ENCODE measurements around the gene MSMB.
"Not testable (repeated sequence)": the region's sequence is repeated elsewhere in the genome, so short reads cannot be mapped to it uniquely, and the experiment has no call there.

MSMB gene

DNA sequence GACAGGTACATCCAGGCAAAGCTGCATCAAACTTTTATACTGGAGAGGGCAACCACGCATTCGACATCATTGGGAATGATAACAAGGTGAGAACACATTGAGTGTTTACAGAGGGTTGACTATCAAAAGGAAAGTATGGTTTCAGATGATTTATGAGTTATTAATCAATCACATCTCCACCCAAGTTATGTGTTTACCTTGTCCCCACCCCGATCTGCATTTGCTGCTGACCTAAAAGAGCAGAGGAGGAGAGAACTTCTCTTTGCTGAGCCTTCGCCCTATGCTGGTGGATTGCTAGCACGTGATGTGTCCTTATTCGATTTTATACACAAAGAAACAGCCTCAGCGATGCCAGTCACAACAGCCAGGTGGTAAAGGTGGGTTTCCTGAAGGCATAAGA is at the start of gene MSMB:
TSS of gene MSMB (minus strand) at position 9 of the 400 bp plus-strand sequence. CDS start 32 bp downstream, outside the sequence.
- no peak for DNase-seq

- DNase-seq, result no peak
Measured at GRCh38 chr10:46094931-46095750, 49.1 kb upstream of the MSMB start.

GRCh38 chr10:46094197-46094500 is 48.1 kb upstream of the MSMB start:
- DNase-seq, result no peak

GRCh38 chr10:46093316-46094196 is 47.5 kb upstream of the MSMB start:
- DNase-seq, result peak; percentile 54

DNA sequence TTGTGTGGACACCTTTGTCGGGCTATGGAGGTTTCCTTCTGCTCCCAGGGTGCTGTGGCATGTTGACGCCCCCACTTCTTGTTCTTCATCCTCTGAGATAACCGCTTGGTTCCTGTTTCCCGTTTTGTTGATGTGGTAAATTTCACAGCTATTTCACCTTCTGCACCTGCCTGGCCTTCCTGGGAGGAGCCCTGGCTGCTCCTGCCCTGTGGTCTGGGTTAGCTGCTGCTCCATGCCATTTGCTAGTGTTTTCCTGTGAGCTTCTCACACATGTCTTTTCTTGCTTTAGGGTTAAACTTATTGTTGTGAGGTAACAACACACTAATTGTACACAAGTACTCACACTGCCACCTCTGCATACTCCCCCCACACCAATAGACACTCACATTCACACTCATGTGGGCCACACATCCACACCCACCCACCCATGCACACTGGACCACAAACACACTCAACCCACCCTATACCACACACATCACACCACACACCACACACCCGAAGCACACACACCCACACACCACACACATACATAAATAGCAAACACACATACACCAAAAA is 46.5 kb upstream of the MSMB start:
- no peak for DNase-seq

- no peak for DNase-seq
Measured at GRCh38 chr10:46091828-46092523, 45.9 kb upstream of the MSMB start.

- DNase-seq, result peak; percentile 14
Measured at GRCh38 chr10:46091080-46091827, 45.2 kb upstream of the MSMB start.

GRCh38 chr10:46090258-46090812 is 44.3 kb upstream of the MSMB start:
- DNase-seq, result no peak

GRCh38 chr10:46087381-46087780 is 41.3 kb upstream of the MSMB start:
- not testable (repeated sequence) for DNase-seq

- DNase-seq, result no peak
Measured at GRCh38 chr10:46084321-46085165, 38.5 kb upstream of the MSMB start.

DNA sequence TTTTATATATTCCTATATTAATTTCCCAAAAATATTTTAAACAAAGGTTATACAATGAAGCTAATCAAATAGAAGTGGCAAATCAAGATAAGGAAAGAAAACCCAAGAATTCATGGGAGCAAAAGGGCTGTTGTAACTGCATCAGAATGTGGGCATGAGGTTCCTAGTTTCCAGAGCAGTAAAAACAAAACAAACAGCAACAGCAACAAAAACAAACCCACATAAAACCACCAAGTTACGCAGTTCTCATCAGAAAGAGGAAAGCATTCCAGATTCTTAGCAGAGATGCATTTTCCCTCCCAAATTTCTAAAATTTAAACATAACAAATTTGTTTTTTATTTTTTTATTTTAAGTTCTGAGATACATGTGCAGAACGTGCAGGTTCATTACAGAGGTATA is 34.8 kb upstream of the MSMB start:
- no peak for DNase-seq

DNA sequence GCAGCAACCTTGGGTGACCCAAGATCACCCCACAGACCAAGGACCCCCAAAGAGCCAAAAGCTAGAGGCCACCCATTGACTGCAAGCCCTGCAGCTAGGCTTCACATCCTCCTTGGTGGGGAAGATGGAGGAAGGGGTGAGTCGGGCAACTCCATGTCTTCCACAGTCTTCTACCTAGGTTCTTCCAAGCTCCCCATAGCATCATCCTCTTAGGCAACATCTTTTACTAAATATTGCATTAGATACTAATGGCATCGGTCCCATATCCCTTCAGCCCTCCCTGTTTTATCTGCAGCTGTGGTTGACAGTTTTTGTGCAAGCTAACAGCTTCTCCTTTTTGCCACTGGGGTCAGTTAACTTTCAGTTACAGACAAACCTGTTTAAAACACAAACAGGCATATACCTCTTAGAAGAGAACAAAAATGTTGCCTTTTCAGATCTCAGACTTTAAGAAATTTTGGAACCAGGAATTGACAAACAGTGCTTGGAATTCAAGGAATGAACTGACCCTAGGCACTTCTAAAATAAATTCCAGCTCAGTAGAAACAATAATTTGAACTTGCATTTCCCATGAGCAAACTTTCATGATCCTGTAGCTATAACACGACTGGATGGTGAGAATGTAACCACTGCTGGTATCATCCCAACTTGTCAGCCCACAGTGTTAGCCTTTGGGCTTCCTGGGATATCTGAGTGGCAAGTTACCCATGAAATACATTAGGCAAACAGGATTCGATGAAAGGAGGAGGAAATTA is 33.9 kb upstream of the MSMB start:
- no peak for DNase-seq

GRCh38 chr10:46077731-46078413 is 31.8 kb upstream of the MSMB start:
- DNase-seq, result no peak

- DNase-seq, result no peak
Measured at GRCh38 chr10:46077141-46077554, 31.1 kb upstream of the MSMB start.

DNA sequence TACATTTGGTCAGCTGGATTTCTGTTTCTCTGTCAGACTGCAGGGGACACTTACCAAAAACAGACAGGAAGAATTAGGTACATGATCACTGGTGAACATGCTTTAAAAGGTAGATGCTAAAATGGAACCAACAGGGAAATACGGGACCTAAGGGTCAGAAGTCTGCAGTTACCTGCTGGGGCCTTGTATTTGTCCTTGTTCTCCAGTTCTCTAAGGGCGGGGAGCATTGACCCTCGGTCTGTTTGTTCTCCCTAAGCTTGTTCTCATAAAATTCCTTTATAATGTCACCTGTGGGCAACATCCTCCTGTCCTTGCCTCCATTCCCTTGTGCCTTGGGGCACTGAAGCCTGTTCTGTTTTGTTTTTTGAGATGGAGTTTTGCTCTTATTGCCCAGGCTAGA is 29.8 kb upstream of the MSMB start:
- DNase-seq, result no peak

GRCh38 chr10:46074196-46074946 is 28.3 kb upstream of the MSMB start:
- DNase-seq, result no peak

GRCh38 chr10:46073564-46073963 is 27.5 kb upstream of the MSMB start:
- DNase-seq, result no peak

GRCh38 chr10:46070749-46071148 is 24.7 kb upstream of the MSMB start:
- DNase-seq, result no peak
